ENCODE data around the gene RPL7A.
A peak's percentile ranks its signal among the peaks of the same experiment; 100 is the strongest.

The RPL7A gene

GRCh38 chr9:133353548-133353947 lies 5.5 kb downstream of the RPL7A start:
- no peak for DNase-seq (ENCODE audit: low spot score)
- Histone ChIP-seq H3K4me3 (no peak overlapping the region), H3K27ac (no peak overlapping the region)
- TF ChIP-seq CTCF (IDR thresholded peaks at IDR 0.05), result no peak

GRCh38 chr9:133354766-133355165 lies 6.7 kb downstream of the RPL7A start:
- no peak for TF ChIP-seq CTCF (IDR thresholded peaks at IDR 0.05)
- no peak for DNase-seq (ENCODE audit: low spot score)
- H3K27ac ChIP-seq, result no peak overlapping the region
- no peak overlapping the region for H3K4me3 ChIP-seq

- peak overlapping the region; percentile 35 to 88 for H3K27ac ChIP-seq
- H3K4me3 ChIP-seq, result peak overlapping the region; percentile 93
- no peak for TF ChIP-seq CTCF (IDR thresholded peaks at IDR 0.05)
- DNase-seq (ENCODE audit: low spot score), result no peak
These were observed 7.9 kb downstream of the RPL7A start for GRCh38 chr9:133355881-133356357.

GRCh38 chr9:133356391-133357091 lies 8.5 kb downstream of the RPL7A start, which contains the start of the genes SURF1 and SURF2:
Gene SURF1 (minus strand): TSS chr9:133356487. CDS start chr9:133356453, 34 bp downstream.
Gene SURF2 (plus strand): TSS chr9:133356550. CDS start chr9:133356593, 43 bp downstream.
- Histone ChIP-seq H3K27ac (peak within 1 kb of the TSS; percentile 35 to 88), H3K4me3 (peak within 1 kb of the TSS; percentile 93)
- peak; percentile 85 for DNase-seq (ENCODE audit: low spot score)
- TF ChIP-seq CTCF (IDR thresholded peaks at IDR 0.05), result no peak

- Histone ChIP-seq H3K27ac (no peak overlapping the region), H3K4me3 (no peak overlapping the region)
- no peak for TF ChIP-seq CTCF (IDR thresholded peaks at IDR 0.05)
- no peak for DNase-seq (ENCODE audit: low spot score)
These were observed 9.6 kb downstream of the RPL7A start for GRCh38 chr9:133357656-133358055.

- no peak overlapping the region for H3K27ac ChIP-seq
- H3K4me3 ChIP-seq, result no peak overlapping the region
- DNase-seq (ENCODE audit: low spot score), result no peak
- TF ChIP-seq CTCF (IDR thresholded peaks at IDR 0.05), result no peak
These were observed 11.6 kb downstream of the RPL7A start for GRCh38 chr9:133359399-133360175.

All from coronary artery (tissue), 2 donors.